Epithelial cell of proximal tubule (primary cell): ENCODE results near the gene CCL20. TPM values are rescaled to one million over a fixed set of nuclear protein-coding genes. Genes with fewer than 3 reads are reported as not detected.

Experiments used
- DNase-seq: peaks from one replicate; pipeline ENCODE4 v3.0.0-alpha.2; 2011; ENCODE audit warnings: low read depth
- H3K4me3 ChIP-seq: 2 replicates; pipeline ENCODE4 v1.5.1; 2011; ENCODE audit warnings: low read depth, mild to moderate bottlenecking, low read length
- total RNA-seq: library from RNA; depleted of rRNA; stranded (reverse); fragments of >200 nt; gene quantifications from 2 replicates; pipeline ENCODE4 v1.2.3, GENCODE V29; 2015
- TF ChIP-seq, protein P1 (sequence below): conservative IDR thresholded peaks from 2 replicates; pipeline ENCODE4 v1.5.1; 2012; ENCODE audit warnings: low read depth, mild to moderate bottlenecking, low read length

CCL20 gene
- total RNA-seq, 1 donor from 2014 or later = 1.0 TPM

DNA sequence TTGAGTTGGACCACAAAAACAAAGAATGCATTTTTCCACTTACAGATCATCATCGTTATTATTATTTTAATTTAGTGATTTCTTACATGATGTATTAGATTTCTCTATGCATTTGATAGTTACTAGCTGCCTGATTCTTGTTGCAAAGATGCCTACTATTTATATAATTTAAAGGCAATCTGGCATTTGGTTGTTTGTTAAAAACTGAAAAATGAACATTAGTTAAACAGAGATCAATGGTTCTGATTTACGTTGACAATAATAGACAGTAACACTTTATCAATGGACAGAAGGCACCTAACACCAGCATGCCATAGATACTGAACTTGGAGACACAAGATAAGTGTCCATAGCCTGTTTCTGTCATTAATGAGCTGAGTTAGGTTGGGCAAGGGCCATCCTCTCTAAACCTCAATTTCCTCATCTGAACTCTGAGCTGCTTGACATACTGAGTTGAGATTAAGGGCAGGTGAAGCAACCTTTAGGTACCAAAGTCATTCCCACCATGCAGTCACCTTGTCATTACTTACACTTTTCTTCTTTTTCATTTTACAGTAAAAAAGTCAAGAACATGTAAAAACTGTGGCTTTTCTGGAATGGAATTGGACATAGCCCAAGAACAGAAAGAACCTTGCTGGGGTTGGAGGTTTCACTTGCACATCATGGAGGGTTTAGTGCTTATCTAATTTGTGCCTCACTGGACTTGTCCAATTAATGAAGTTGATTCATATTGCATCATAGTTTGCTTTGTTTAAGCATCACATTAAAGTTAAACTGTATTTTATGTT lies 3.1 kb downstream of the CCL20 start:
- H3K4me3 ChIP-seq = peak overlapping the region; percentile 53
- TF ChIP-seq, protein P1, sequence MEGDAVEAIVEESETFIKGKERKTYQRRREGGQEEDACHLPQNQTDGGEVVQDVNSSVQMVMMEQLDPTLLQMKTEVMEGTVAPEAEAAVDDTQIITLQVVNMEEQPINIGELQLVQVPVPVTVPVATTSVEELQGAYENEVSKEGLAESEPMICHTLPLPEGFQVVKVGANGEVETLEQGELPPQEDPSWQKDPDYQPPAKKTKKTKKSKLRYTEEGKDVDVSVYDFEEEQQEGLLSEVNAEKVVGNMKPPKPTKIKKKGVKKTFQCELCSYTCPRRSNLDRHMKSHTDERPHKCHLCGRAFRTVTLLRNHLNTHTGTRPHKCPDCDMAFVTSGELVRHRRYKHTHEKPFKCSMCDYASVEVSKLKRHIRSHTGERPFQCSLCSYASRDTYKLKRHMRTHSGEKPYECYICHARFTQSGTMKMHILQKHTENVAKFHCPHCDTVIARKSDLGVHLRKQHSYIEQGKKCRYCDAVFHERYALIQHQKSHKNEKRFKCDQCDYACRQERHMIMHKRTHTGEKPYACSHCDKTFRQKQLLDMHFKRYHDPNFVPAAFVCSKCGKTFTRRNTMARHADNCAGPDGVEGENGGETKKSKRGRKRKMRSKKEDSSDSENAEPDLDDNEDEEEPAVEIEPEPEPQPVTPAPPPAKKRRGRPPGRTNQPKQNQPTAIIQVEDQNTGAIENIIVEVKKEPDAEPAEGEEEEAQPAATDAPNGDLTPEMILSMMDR = no peak
- DNase-seq = no peak

DNA sequence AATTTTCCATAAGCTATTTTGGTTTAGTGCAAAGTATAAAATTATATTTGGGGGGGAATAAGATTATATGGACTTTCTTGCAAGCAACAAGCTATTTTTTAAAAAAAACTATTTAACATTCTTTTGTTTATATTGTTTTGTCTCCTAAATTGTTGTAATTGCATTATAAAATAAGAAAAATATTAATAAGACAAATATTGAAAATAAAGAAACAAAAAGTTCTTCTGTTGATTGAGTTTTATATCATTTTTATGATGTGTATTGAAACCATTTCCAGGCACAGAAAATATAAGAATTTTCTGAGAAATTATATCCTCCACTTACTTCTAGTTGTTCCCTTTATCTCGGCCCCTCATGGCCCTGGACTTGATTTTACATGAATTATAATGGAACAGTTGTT lies 3.7 kb downstream of the CCL20 start:
- no peak for DNase-seq
- TF ChIP-seq, protein P1 = no peak
- H3K4me3 ChIP-seq = peak overlapping the region; percentile 53

DNA sequence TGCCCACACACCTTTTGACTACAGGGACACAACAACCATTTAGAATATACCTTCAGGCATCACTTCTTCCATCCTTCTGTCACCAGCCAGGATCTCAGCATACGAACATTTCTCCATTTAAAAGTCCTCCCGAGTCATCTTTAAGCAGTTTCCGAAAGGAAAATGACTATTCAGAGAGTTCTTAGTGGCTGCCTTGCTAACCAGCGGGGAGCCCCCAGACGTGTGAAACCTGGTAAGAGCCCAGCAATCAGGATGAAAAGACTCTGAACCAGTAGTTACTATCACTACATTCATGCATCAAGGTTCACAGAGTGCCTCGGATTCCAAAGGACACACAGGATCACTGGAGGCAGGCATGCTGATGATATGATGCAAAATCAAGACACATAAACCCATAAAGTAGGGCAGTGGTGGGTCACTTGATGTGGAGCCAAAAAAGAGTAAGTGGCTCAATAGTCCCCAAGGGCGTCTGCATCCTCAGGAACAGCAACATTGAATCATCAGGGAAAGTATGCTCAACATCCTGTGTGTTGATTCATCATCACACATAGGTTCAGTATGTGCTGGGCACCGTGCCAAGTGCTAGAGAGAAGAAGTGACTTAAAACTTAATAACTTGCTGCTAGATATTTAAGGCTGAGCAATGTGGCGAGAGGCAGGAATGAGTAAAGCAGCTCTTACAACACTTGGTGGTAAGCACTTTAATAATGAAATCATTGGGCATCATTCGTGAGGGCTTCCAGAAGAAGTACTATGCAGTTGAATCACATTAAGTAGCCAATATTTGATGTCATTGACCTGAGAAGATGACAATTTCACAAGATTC lies 4.4 kb downstream of the CCL20 start:
- peak; percentile 100 for DNase-seq
- peak overlapping the region; percentile 53 for H3K4me3 ChIP-seq
- TF ChIP-seq, protein P1 = peak; percentile 9

DNA sequence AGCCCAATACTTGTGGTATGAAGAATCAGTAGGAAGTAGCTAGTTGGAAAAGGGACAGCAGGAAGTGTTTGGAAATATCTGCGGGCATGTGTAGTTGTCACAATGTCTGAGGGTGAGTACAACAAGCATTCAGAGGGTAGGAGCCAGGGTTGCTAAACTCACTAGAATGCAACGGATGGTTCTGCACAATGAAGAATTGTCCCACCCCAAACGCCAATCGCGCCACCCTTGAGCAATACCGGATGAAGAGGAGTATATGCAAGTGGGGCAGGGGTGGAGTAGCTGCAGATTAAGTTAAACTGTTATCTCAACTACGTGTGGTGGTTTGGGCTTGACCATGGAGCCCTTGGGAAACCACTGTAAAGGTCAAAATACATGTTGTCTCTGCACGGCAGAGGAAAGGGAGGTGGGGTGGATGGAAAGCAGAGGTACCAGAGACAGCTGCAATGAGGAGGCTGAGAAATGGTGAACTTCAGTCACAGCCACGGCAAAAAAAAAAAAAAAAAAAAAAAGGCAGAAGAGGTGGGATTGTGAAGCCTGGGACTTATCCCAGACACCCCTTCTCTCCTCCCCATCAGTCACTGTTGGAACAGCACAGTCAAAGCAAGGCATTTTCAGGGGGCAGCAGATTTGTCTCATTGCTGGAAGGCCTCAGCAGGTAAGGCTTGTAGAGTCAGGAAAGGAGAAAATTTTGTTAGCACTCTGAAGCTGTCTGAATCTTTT lies 5.2 kb downstream of the CCL20 start:
- DNase-seq = no peak
- TF ChIP-seq, protein P1 = no peak
- H3K4me3 ChIP-seq = no peak overlapping the region

DNA sequence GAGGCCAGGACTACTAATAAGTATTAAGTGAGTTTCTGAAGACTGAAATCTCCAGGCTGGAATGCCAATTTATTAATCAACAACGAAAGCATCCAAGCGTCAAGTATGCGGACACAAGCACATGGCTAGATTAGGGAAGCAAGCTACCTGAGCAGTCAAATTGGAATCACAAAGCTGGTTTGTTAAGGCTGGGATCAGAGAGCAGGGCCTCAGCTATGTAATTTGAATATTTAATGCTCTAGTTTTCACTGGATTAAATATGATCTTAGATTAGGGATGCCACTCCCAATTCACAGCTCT lies 5.7 kb downstream of the CCL20 start:
- TF ChIP-seq, protein P1 = no peak
- no peak overlapping the region for H3K4me3 ChIP-seq
- peak; percentile 88 for DNase-seq

DNA sequence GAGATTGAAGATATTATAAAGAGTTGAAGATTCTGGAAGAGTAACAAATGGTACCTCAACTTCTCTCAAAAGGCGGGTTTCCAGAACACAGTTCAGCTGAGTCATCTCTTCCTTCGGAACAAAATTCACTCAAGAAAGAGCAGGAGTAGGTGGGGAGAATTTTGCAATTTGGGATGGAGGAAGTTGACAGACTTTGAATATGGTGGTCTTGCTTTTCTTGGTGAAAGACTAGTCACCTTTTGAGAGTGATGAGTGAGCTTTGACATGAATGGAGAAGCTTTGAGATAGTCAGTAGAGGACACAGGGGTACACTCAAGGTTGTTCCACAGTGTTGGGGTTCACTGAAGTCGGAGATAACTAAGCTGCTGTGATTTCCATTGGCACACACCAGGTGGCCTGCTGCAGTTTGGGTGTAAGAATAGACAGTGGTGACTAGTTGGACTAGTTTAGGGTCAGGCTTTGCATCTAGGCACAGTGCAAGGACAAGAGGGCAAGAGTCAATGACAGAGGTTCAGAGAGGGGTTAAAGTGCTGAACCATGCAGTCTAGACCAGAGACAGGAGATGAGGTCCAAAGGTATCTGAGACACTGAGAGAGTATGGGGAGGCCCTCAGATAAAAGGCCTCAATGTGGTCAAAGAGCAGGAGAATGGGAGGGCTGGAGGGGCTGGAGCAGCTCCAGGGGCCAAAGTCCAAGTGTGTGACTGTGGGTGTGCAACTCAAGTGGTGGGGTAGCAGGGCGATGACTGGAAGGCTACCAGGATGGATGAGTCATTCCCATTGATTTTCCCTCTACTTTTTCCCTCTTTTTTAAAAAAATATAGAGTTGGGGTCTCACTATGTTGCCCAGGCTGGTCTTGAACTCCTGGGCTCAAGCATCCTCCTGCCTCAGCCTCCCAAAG lies 7.7 kb downstream of the CCL20 start:
- DNase-seq = no peak
- TF ChIP-seq, protein P1 = no peak
- H3K4me3 ChIP-seq = no peak overlapping the region
